Lung (tissue), 12 donors: ENCODE measurements around the gene BCAS3. TPM values are rescaled to one million over a fixed set of nuclear protein-coding genes. Genes with fewer than 3 reads are reported as not detected.

ENCODE experiments used
- ATAC-seq: fragments of 200-7000 bp; cut with Tn5 transposase; one replicate; pipeline ENCODE4 v1.9.1; 2020; ENCODE audit warnings: moderate number of reproducible peaks; ENCODE audit not compliant: insufficient read depth, low FRiP score
- DNase-seq, 3 donors: peaks; one replicate each; pipeline ENCODE4 v3.0.0-alpha.2; 2013 to 2017
- H3K27ac ChIP-seq, 2 donors: one replicate each; pipeline ENCODE4 v1.5.1; 2013; ENCODE audit warnings: mild to moderate bottlenecking in 2 of 2, moderate library complexity in 2 of 2, control low read depth in 1 of 2, inconsistent platforms in 1 of 2, low read depth in 1 of 2, low read length in 1 of 2
- H3K27me3 ChIP-seq, 3 donors: one replicate each; pipeline ENCODE4 v1.5.1; 2013; ENCODE audit warnings: low read length in 2 of 3; ENCODE audit not compliant: control insufficient read depth in 3 of 3, insufficient read depth in 3 of 3
- H3K36me3 ChIP-seq, 4 donors: one replicate each; pipeline ENCODE4 v1.5.1; 2013; ENCODE audit warnings: low read length in 4 of 4, mild to moderate bottlenecking in 1 of 4, moderate library complexity in 1 of 4; ENCODE audit not compliant: control insufficient read depth in 4 of 4, insufficient read depth in 4 of 4
- H3K4me1 ChIP-seq, 5 donors: one replicate each; pipeline ENCODE4 v1.5.1; 2013; ENCODE audit warnings: low read length in 5 of 5, mild to moderate bottlenecking in 2 of 5, moderate library complexity in 1 of 5; ENCODE audit not compliant: control insufficient read depth in 5 of 5, insufficient read depth in 5 of 5
- H3K4me3 ChIP-seq: one replicate; pipeline ENCODE4 v1.5.1; 2013; ENCODE audit warnings: mild to moderate bottlenecking, control low read depth, moderate library complexity
- H3K9ac ChIP-seq, 2 donors: one replicate each; pipeline ENCODE4 v1.5.1; 2013; ENCODE audit warnings: low read length in 2 of 2, control low read depth in 1 of 2; ENCODE audit not compliant: insufficient read depth in 1 of 2
- H3K9me3 ChIP-seq, 4 donors: one replicate each; pipeline ENCODE4 v1.5.1; 2013; ENCODE audit warnings: low read length in 3 of 4, mild to moderate bottlenecking in 1 of 4, moderate library complexity in 1 of 4; ENCODE audit not compliant: control insufficient read depth in 4 of 4, insufficient read depth in 3 of 4
- CTCF ChIP-seq: IDR thresholded peaks from 2 replicates; pipeline ENCODE4 v1.5.1; 2012; ENCODE audit warnings: mild to moderate bottlenecking; ENCODE audit errors: control extremely low read depth, extremely low read depth
- WGBS, 2 donors: extraction: QIAGEN DNeasy Blood & Tissue Kit; methylation state at CpG; one replicate each; pipeline ENCODE4 v1.1.7; 2013; 5-methylcytosine and 5-hydroxymethylcytosine counted together
- polyA plus RNA-seq, 2 donors: library from polyadenylated mRNA; stranded (reverse); fragments of 200-250 nt; gene quantifications; one replicate each; pipeline ENCODE4 v1.2.1, GENCODE V29; 2013
- total RNA-seq, 2 donors: library from RNA; depleted of rRNA in 1 of 2; stranded (reverse); fragments of >200 nt in 1 of 2; gene quantifications; one replicate each; pipeline ENCODE4 v1.2.1, GENCODE V29; 2014 to 2021
- donor health status: control.
- donor health status: control.
- donor health status: Bipolar disorder and iron deficiency.
- donor health status: healthy.
- donor health status: DM: yes; HTN: yes; CAD: no.

Gene BCAS3
- total and polyA plus RNA-seq, 4 donors, result 4.0 to 101 (median 20.3) TPM

GRCh38 chr17:61381537-61381936 lies 703.9 kb downstream of the BCAS3 start:
- peaks cover 0 to 50% (median 10%) of the 10 kb centered on the region in 5 donors for H3K4me1 ChIP-seq
- no peak overlapping the region for H3K9ac ChIP-seq
- no peak for TF ChIP-seq CTCF
- no peak overlapping the region for H3K4me3 ChIP-seq
- ATAC-seq (no peak), DNase-seq (no peak)
- H3K36me3 ChIP-seq, result no peaks in the 10 kb centered on the region
- WGBS, 2 donors, result 81 to 84% methylated on average over 5 of the region's 5 CpGs
- no peak overlapping the region for H3K27ac ChIP-seq
- no peaks in the 10 kb centered on the region for H3K27me3 ChIP-seq
- no peaks in the 10 kb centered on the region for H3K9me3 ChIP-seq

- TF ChIP-seq CTCF, result no peak
- DNase-seq (no peak), ATAC-seq (no peak)
- Histone ChIP-seq H3K4me3 (no peak overlapping the region), H3K9ac (no peak overlapping the region), H3K9me3 (no peaks in the 10 kb centered on the region), H3K4me1 (peaks cover 0 to 55% (median 10%) of the 10 kb centered on the region in 5 donors), H3K27ac (no peak overlapping the region), H3K27me3 (no peaks in the 10 kb centered on the region), H3K36me3 (no peaks in the 10 kb centered on the region)
- WGBS, 2 donors, result 92 to 96% methylated on average over 16 of the region's 16 CpGs
These were observed 705.4 kb downstream of the BCAS3 start for GRCh38 chr17:61382796-61383688.

- H3K9ac ChIP-seq, result no peak overlapping the region
- peak; percentile 42 to 57 (median 56) for DNase-seq
- no peaks in the 10 kb centered on the region for H3K36me3 ChIP-seq
- no peaks in the 10 kb centered on the region for H3K27me3 ChIP-seq
- 88 to 92% methylated on average over 18 of the region's 18 CpGs for WGBS, 2 donors
- no peaks in the 10 kb centered on the region for H3K9me3 ChIP-seq
- peaks cover 0 to 55% (median 10%) of the 10 kb centered on the region in 5 donors for H3K4me1 ChIP-seq
- no peak for TF ChIP-seq CTCF
- ATAC-seq, result no peak
- peak overlapping the region in 1 of 2 donors; percentile 37 for H3K27ac ChIP-seq
- H3K4me3 ChIP-seq, result no peak overlapping the region
These were observed 706.1 kb downstream of the BCAS3 start for GRCh38 chr17:61383689-61384201.
